AML-193 (cell line): Measurements from ENCODE around the gene CCDC28A.

Source experiments
- DNase-seq, 2 experiments: peaks; one replicate each; lab custom pipeline; 2025; lab: John Stamatoyannopoulos, UW

The CCDC28A gene

DNA sequence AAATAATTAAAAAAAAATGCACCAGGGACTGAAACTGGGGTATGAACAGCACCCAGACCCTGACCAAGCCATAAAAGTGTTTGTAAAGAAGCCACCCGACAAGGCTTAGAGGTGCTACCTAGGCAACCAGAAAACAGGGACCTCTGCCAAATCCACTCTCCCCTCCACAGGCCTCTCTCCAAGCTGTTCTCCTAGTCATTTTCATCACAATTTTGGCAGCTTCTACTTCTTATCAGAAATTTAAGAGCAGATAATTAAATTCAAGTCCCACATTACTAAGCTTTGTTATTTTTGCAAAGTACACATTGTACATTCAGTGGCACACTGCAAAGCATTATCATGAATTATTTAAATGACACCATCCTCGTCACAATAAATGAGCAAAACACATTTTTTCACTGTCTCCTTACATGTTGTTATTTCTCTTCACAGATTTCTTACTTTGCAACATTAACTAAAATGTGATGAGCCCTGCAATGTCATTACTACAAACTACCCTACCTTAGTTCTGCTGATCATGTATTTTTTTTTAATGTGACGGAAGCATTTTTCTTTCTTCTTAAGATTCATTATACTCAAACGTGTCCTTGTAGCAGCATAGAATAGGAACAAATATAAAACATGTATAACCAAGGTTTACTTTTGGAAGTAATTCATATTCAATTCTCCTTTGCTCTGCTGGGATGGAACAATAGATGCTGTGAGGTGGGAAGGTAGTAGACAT, 60.4 kb downstream of the CCDC28A start:
- DNase-seq: no peak

GRCh38 chr6:138837246-138837645, 63.7 kb downstream of the CCDC28A start:
- no peak for DNase-seq
